HepG2 (cell line): ENCODE data around the gene SSNA1. TPM values are rescaled to one million over a fixed set of nuclear protein-coding genes. Genes with fewer than 3 reads are reported as not detected.

Experiments used
- ATF2 ChIP-seq: sonication (generic); formaldehyde crosslinking; IDR thresholded peaks from 2 replicates; pipeline ENCODE4 v1.4.0; 2020; ENCODE audit warnings: missing genetic modification reagents
- GATAD1 ChIP-seq: IDR thresholded peaks from 2 replicates; pipeline ENCODE4 v1.6.1; 2016; ENCODE audit warnings: missing genetic modification reagents, missing compliant biosample characterization
- JDP2 ChIP-seq: sonication (generic); formaldehyde crosslinking; IDR thresholded peaks from 2 replicates; pipeline ENCODE4 v1.8.1; 2022; ENCODE audit warnings: missing genetic modification reagents, borderline replicate concordance
- MLLT10 ChIP-seq: sonication (generic); formaldehyde crosslinking; IDR thresholded peaks from 2 replicates; pipeline ENCODE4 v1.4.0; 2020; ENCODE audit warnings: missing genetic modification reagents
- NONO ChIP-seq, 2 experiments: fragments of 450-650 bp in 1 of 2; sonication (generic) in 1 of 2; formaldehyde crosslinking in 1 of 2; IDR thresholded peaks in 1 of 2; conservative IDR thresholded peaks in 1 of 2; 2 replicates each; pipeline versions ENCODE4 v1.6.1 to v1.8.0; 2017 to 2022; ENCODE audit warnings: mild to moderate bottlenecking in 1 of 2, missing genetic modification reagents in 1 of 2, moderate library complexity in 1 of 2
- REPIN1 ChIP-seq: sonication (generic); formaldehyde crosslinking; IDR thresholded peaks from 2 replicates; pipeline ENCODE4 v1.8.0; 2022; ENCODE audit warnings: missing genetic modification reagents, low read depth, mild to moderate bottlenecking, borderline replicate concordance
- RFX1 ChIP-seq: fragments of 450-650 bp; IDR thresholded peaks from 2 replicates; pipeline ENCODE4 v1.6.1; 2017
- RFXAP ChIP-seq: sonication (generic); formaldehyde crosslinking; IDR thresholded peaks from 2 replicates; pipeline ENCODE4 v1.4.0; 2020; ENCODE audit warnings: missing genetic modification reagents, borderline replicate concordance
- SALL1 ChIP-seq: sonication (generic); formaldehyde crosslinking; IDR thresholded peaks from 2 replicates; pipeline ENCODE4 v1.8.0; 2022; ENCODE audit warnings: mild to moderate bottlenecking, missing genetic modification reagents
- SKI ChIP-seq: fragments of 450-650 bp; IDR thresholded peaks from one replicate; pipeline ENCODE4 v1.6.1; 2018; ENCODE audit warnings: mild to moderate bottlenecking; ENCODE audit not compliant: partially characterized antibody
- TBX2 ChIP-seq: sonication (generic); formaldehyde crosslinking; IDR thresholded peaks from 2 replicates; pipeline ENCODE4 v1.5.0; 2020; ENCODE audit warnings: missing genetic modification reagents, mild to moderate bottlenecking, borderline replicate concordance
- UBTF ChIP-seq: sonication (generic); formaldehyde crosslinking; IDR thresholded peaks from 2 replicates; pipeline ENCODE4 v1.4.0; 2020; ENCODE audit warnings: mild to moderate bottlenecking, missing genetic modification reagents
- YY1 ChIP-seq: IDR thresholded peaks from 2 replicates; pipeline ENCODE4 v1.6.1; 2011; ENCODE audit warnings: low read length, low read depth, moderate library complexity, mild to moderate bottlenecking; ENCODE audit not compliant: insufficient read depth, insufficient replicate concordance
- ZNF513 ChIP-seq: sonication (generic); formaldehyde crosslinking; conservative IDR thresholded peaks from 2 replicates; pipeline ENCODE4 v1.5.0; 2020; ENCODE audit warnings: missing genetic modification reagents
- ZNF891 ChIP-seq: sonication (generic); formaldehyde crosslinking; IDR thresholded peaks from 2 replicates; pipeline ENCODE4 v1.5.0; 2020; ENCODE audit warnings: mild to moderate bottlenecking, missing genetic modification reagents
- polyA plus RNA-seq, 8 experiments: library from polyadenylated mRNA; depleted of rRNA in 3 of 8; stranded (reverse) in 7 of 8; unstranded in 1 of 8; fragments of >200 nt; fragmentation: Illumina TruSeq in 4 of 8; extraction: Trizol in 4 of 8; gene quantifications; 2 replicates each; pipeline versions ENCODE4 v1.2.1 to v1.2.3, GENCODE V29; 2011 to 2016; ENCODE audit warnings: low read depth in 4 of 8, missing spikeins in 1 of 8, mixed read lengths in 1 of 8; ENCODE audit not compliant: insufficient read depth in 1 of 8
- total RNA-seq, 5 experiments: library from RNA; depleted of rRNA; stranded (reverse); fragments of >200 nt; fragmentation: Illumina TruSeq; extraction: Trizol; gene quantifications; 2 replicates each; pipeline ENCODE4 v1.2.3, GENCODE V29; 2016; ENCODE audit warnings: low read depth in 1 of 5
- TF ChIP-seq, protein P1 (sequence below): sonication (generic); formaldehyde crosslinking; IDR thresholded peaks from 2 replicates; pipeline ENCODE4 v1.8.0; 2022; ENCODE audit warnings: missing genetic modification reagents, mild to moderate bottlenecking, borderline replicate concordance
- TF ChIP-seq, protein P2 (sequence below): sonication (generic); formaldehyde crosslinking; IDR thresholded peaks from 2 replicates; pipeline ENCODE4 v1.5.1; 2020; ENCODE audit warnings: mild to moderate bottlenecking, missing genetic modification reagents

The SSNA1 gene
- total and polyA plus RNA-seq, 2 of the 13 experiments (the other 11 are each of a cell fraction or from before 2014, with no cell fraction given): 35.9 to 49.4 TPM

DNA sequence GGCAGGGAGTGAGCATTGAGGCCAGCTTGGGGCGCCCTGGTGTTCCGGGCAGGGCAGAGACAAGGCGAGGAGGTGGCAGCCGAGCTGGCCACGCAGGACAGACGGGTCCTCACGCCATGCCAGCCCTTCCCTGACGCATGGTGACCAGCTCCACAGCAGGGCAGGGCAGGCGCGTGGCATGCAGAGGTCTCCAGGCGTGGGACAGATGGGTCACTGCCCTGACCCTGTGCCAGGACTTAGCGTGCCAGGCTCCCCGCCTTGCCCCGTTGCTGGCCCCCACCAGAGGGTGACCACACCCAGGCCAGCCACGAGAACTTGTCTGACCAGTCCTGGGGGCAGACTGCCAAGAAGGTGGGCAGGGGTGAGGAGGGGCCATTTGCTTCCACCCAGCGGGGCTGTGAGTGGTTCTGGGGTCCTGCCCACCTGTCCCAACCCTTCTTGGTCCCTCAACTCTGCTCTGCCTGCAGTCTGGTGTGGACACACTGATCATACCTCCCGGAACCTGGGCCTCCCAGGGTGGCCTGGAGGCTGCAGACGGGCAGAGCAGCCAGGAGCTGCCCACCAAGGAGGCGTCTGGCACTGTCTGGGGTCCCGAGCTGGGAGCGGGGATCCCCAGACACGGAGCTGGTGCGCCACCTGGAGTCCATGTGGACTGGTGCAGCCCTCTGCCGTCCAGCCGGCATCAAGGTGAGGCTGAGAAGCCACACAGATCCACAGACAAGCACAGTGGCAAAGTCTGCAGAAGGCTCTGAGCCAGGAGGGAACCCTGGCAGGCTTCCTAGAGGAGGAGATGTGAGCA, 38.8 kb downstream of the SSNA1 start, which contains the start of gene RNF224 (continued):
- no peak for TF ChIP-seq ZNF513 (CRISPR knock-in tag)
- TF ChIP-seq UBTF (CRISPR knock-in tag): 0 out of 2 replicates have a peak, but pooled peaks have one; percentile 16
- peak; percentile 35; the same call in 1 of the 2 replicates for TF ChIP-seq TBX2
- no peak for TF ChIP-seq JDP2 (CRISPR knock-in tag)
- TF ChIP-seq NONO (IDR thresholded peaks at IDR 0.05): no peak
- TF ChIP-seq NONO (CRISPR knock-in tag; conservative IDR thresholded peaks at IDR 0.05): peak; percentile 57; the same call in 1 of the 2 replicates
- peak; percentile 80 for TF ChIP-seq SKI
- peak; percentile 13 for TF ChIP-seq YY1
- TF ChIP-seq REPIN1 (CRISPR knock-in tag): 0 out of 2 replicates have a peak, but pooled peaks have one; percentile 27
- TF ChIP-seq, protein P1, sequence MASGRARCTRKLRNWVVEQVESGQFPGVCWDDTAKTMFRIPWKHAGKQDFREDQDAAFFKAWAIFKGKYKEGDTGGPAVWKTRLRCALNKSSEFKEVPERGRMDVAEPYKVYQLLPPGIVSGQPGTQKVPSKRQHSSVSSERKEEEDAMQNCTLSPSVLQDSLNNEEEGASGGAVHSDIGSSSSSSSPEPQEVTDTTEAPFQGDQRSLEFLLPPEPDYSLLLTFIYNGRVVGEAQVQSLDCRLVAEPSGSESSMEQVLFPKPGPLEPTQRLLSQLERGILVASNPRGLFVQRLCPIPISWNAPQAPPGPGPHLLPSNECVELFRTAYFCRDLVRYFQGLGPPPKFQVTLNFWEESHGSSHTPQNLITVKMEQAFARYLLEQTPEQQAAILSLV (CRISPR knock-in tag): 0 out of 2 replicates have a peak, but pooled peaks have one; percentile 13
- TF ChIP-seq RFXAP: peak; percentile 45; the same call in 1 of the 2 replicates
- peak; percentile 55 for TF ChIP-seq SALL1 (CRISPR knock-in tag)
- no peak for TF ChIP-seq ATF2 (CRISPR knock-in tag)
- no peak for TF ChIP-seq MLLT10 (CRISPR knock-in tag)
- TF ChIP-seq RFX1: no peak
- peak; percentile 68; the same call in 1 of the 2 replicates for TF ChIP-seq ZNF891 (CRISPR knock-in tag)
- TF ChIP-seq GATAD1 (CRISPR knock-in tag): peak; percentile 62
- TF ChIP-seq, protein P2, sequence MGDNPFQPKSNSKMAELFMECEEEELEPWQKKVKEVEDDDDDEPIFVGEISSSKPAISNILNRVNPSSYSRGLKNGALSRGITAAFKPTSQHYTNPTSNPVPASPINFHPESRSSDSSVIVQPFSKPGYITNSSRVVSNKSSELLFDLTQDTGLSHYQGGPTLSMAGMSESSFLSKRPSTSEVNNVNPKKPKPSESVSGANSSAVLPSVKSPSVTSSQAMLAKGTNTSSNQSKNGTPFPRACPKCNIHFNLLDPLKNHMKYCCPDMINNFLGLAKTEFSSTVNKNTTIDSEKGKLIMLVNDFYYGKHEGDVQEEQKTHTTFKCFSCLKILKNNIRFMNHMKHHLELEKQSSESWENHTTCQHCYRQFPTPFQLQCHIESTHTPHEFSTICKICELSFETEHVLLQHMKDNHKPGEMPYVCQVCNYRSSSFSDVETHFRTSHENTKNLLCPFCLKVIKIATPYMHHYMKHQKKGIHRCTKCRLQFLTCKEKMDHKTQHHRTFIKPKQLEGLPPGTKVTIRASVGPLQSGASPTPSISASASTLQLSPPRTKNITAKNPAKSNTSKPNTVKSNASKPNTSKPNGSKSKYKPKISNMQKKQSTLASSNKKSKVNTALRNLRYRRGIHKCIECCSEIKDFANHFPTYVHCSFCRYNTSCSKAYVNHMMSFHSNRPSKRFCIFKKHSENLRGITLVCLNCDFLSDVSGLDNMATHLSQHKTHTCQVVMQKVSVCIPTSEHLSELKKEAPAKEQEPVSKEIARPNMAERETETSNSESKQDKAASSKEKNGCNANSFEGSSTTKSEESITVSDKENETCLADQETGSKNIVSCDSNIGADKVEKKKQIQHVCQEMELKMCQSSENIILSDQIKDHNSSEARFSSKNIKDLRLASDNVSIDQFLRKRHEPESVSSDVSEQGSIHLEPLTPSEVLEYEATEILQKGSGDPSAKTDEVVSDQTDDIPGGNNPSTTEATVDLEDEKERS: no peak
